Endodermal cell (in vitro differentiated cells): ENCODE results near the gene ANKRD44. TPM values are rescaled to one million over a fixed set of nuclear protein-coding genes. Genes with fewer than 3 reads are reported as not detected.

Experiments used
- DNase-seq: peaks from one replicate; pipeline ENCODE4 v3.0.0-alpha.2; 2017
- H3K27ac ChIP-seq: 2 replicates; pipeline ENCODE4 v1.5.1; 2013; ENCODE audit warnings: mild to moderate bottlenecking, low read depth, low read length, moderate library complexity
- H3K27me3 ChIP-seq: 2 replicates; pipeline ENCODE4 v1.6.1; 2013; ENCODE audit warnings: mild to moderate bottlenecking, low read length, moderate library complexity; ENCODE audit not compliant: insufficient read depth, control insufficient read depth, poor library complexity, severe bottlenecking
- H3K36me3 ChIP-seq: 2 replicates; pipeline ENCODE4 v1.7.0; 2013; ENCODE audit warnings: mild to moderate bottlenecking, low read length, moderate library complexity; ENCODE audit not compliant: control insufficient read depth, insufficient read depth
- H3K4me1 ChIP-seq: one replicate; pipeline ENCODE4 v1.7.0; 2013; ENCODE audit warnings: low read length; ENCODE audit not compliant: control insufficient read depth, insufficient read depth
- H3K4me3 ChIP-seq: 2 replicates; pipeline ENCODE4 v1.5.1; 2013; ENCODE audit warnings: mild to moderate bottlenecking, low read length, moderate library complexity
- H3K9ac ChIP-seq: 2 replicates; pipeline ENCODE4 v1.6.1; 2013; ENCODE audit warnings: mild to moderate bottlenecking, low read length, moderate library complexity; ENCODE audit not compliant: poor library complexity, severe bottlenecking; ENCODE audit errors: extremely low read depth
- H3K9me3 ChIP-seq: 2 replicates; pipeline ENCODE4 v1.6.1; 2013; ENCODE audit warnings: mild to moderate bottlenecking, low read length, moderate library complexity; ENCODE audit not compliant: control insufficient read depth
- H3K27ac Mint-ChIP-seq: 2 replicates; pipeline ENCODE4 v1.8.0; 2020; ENCODE audit warnings: mixed read lengths
- H3K27me3 Mint-ChIP-seq: 2 replicates; pipeline ENCODE4 v1.8.0; 2021; ENCODE audit warnings: mild to moderate bottlenecking, mixed read lengths; ENCODE audit not compliant: insufficient read depth
- H3K36me3 Mint-ChIP-seq: 2 replicates; pipeline ENCODE4 v1.8.0; 2020; ENCODE audit warnings: low read depth, mixed read lengths
- H3K4me1 Mint-ChIP-seq: 2 replicates; pipeline ENCODE4 v1.8.0; 2020; ENCODE audit warnings: mixed read lengths
- H3K4me3 Mint-ChIP-seq: 2 replicates; pipeline ENCODE4 v1.8.0; 2020; ENCODE audit warnings: mild to moderate bottlenecking, moderate library complexity, mixed read lengths
- H3K9me3 Mint-ChIP-seq: 2 replicates; pipeline ENCODE4 v1.8.0; 2020; ENCODE audit warnings: mild to moderate bottlenecking, mixed read lengths
- CTCF ChIP-seq: fragments of 200-600 bp; sonication (generic); conservative IDR thresholded peaks from 2 replicates; pipeline ENCODE4 v1.5.0; 2021; ENCODE audit warnings: antibody characterized with exemption, mild to moderate bottlenecking
- WGBS, 2 experiments: methylation state at CpG; one replicate each; pipeline versions ENCODE4 v1.1.5 to v1.1.7; 2013; ENCODE audit warnings: missing lambda C conversion rate in 2 of 2, mixed read lengths in 1 of 2; ENCODE audit not compliant: insufficient coverage in 1 of 2, insufficient read length in 1 of 2; 5-methylcytosine and 5-hydroxymethylcytosine counted together
- total RNA-seq, 2 donors: library from RNA; stranded (reverse); fragmentation: NEBNext Ultra II Directional in 1 of 2; extraction: Animal tissue kit (Norgen Biotek cat#: 25700) in 1 of 2; gene quantifications; 2 replicates in 1 of 2; 3 replicates in 1 of 2; pipeline ENCODE4 v1.2.1, GENCODE V29; 2021

ANKRD44 gene
- total RNA-seq, 2 donors from 2014 or later, result 6.2 to 10.6 TPM

GRCh38 chr2:197176522-197176921, 134.1 kb downstream of the ANKRD44 start:
- 0% methylated on average over 1 of the region's 1 CpG; no CpG with 5 or more reads in 1 of the 2 experiments for WGBS, 2 experiments
- Mint-ChIP-seq H3K36me3 (no peaks in the 10 kb centered on the region), H3K9me3 (no peaks in the 10 kb centered on the region), H3K4me3 (no peak overlapping the region), H3K27me3 (no peaks in the 10 kb centered on the region), H3K27ac (no peak overlapping the region), H3K4me1 (peaks cover 7% of the 10 kb centered on the region)
- Histone ChIP-seq H3K9me3 (no peaks in the 10 kb centered on the region), H3K27ac (no peak overlapping the region), H3K36me3 (no peaks in the 10 kb centered on the region), H3K9ac (no peak overlapping the region), H3K27me3 (no peaks in the 10 kb centered on the region), H3K4me1 (peaks cover 6% of the 10 kb centered on the region), H3K4me3 (no peak overlapping the region)
- TF ChIP-seq CTCF, result no peak
- no peak for DNase-seq

- Mint-ChIP-seq H3K4me1 (no peaks in the 10 kb centered on the region), H3K4me3 (no peak overlapping the region), H3K36me3 (no peaks in the 10 kb centered on the region), H3K9me3 (no peaks in the 10 kb centered on the region), H3K27me3 (no peaks in the 10 kb centered on the region), H3K27ac (no peak overlapping the region)
- Histone ChIP-seq H3K27me3 (no peaks in the 10 kb centered on the region), H3K27ac (no peak overlapping the region), H3K9ac (no peak overlapping the region), H3K4me1 (peaks cover under 1% of the 10 kb centered on the region), H3K9me3 (no peaks in the 10 kb centered on the region), H3K36me3 (no peaks in the 10 kb centered on the region), H3K4me3 (no peak overlapping the region)
- WGBS, 2 experiments, result 84 to 88% methylated on average over 2 of the region's 2 CpGs
- DNase-seq, result no peak
- no peak for TF ChIP-seq CTCF
These were observed 136.0 kb downstream of the ANKRD44 start for GRCh38 chr2:197174539-197175094.

GRCh38 chr2:197171582-197171981, 139.0 kb downstream of the ANKRD44 start:
- H3K27ac ChIP-seq, result no peak overlapping the region
- no peaks in the 10 kb centered on the region for H3K27me3 ChIP-seq
- Mint-ChIP-seq H3K27me3 (no peaks in the 10 kb centered on the region), H3K27ac (no peak overlapping the region), H3K4me3 (no peak overlapping the region), H3K4me1 (peaks cover 1% of the 10 kb centered on the region), H3K9me3 (no peaks in the 10 kb centered on the region), H3K36me3 (no peaks in the 10 kb centered on the region)
- H3K9ac ChIP-seq, result no peak overlapping the region
- H3K4me3 ChIP-seq, result no peak overlapping the region
- no peaks in the 10 kb centered on the region for H3K36me3 ChIP-seq
- no peaks in the 10 kb centered on the region for H3K9me3 ChIP-seq
- TF ChIP-seq CTCF, result no peak
- 96 to 100% methylated on average over 3 to 4 of the region's 4 CpGs for WGBS, 2 experiments
- DNase-seq, result no peak
- no peaks in the 10 kb centered on the region for H3K4me1 ChIP-seq
